ENCODE measurements around the gene BFSP2. TPM values are rescaled to one million over a fixed set of nuclear protein-coding genes. Genes with fewer than 3 reads are reported as not detected.

The BFSP2 gene
- total RNA-seq, 4 donors from 2014 or later: not detected

GRCh38 chr3:133486658-133487057, 86.8 kb downstream of the BFSP2 start:
- no peak for DNase-seq
- intact Hi-C loops (cut with DNase I; ENCODE audit: low total_unique reads): no loop called here
- H3K9me3 ChIP-seq: no peaks in the 10 kb centered on the region
- H3K4me1 ChIP-seq: no peaks in the 10 kb centered on the region
- no peaks in the 10 kb centered on the region for H3K27me3 ChIP-seq
- no peak overlapping the region for H3K27ac ChIP-seq
- TF ChIP-seq CTCF (IDR thresholded peaks at IDR 0.05) (no peak), POLR2A (IDR thresholded peaks at IDR 0.05) (no peak)
- no peaks in the 10 kb centered on the region for H3K36me3 ChIP-seq
- H3K4me3 ChIP-seq: no peak overlapping the region

- no peak for TF ChIP-seq POLR2A (IDR thresholded peaks at IDR 0.05)
- TF ChIP-seq CTCF (IDR thresholded peaks at IDR 0.05): no peak
- intact Hi-C loops (cut with DNase I; ENCODE audit: low total_unique reads): no loop called here
Measured at GRCh38 chr3:133487204-133487603, 87.3 kb downstream of the BFSP2 start.

GRCh38 chr3:133487920-133488540, 88.2 kb downstream of the BFSP2 start:
- H3K27me3 ChIP-seq: no peaks in the 10 kb centered on the region
- no peaks in the 10 kb centered on the region for H3K9me3 ChIP-seq
- no peak overlapping the region for H3K27ac ChIP-seq
- H3K36me3 ChIP-seq: no peaks in the 10 kb centered on the region
- DNase-seq: no peak
- TF ChIP-seq POLR2A (IDR thresholded peaks at IDR 0.05) (no peak), CTCF (IDR thresholded peaks at IDR 0.05) (peak; percentile 17 to 38 (median 30))
- intact Hi-C loops (cut with DNase I; ENCODE audit: low total_unique reads): no loop called here
- no peaks in the 10 kb centered on the region for H3K4me1 ChIP-seq
- no peak overlapping the region for H3K4me3 ChIP-seq

More at GRCh38 chr3:133487204-133487603, 87.3 kb downstream of the BFSP2 start:
- no peaks in the 10 kb centered on the region for H3K9me3 ChIP-seq
- no peaks in the 10 kb centered on the region for H3K36me3 ChIP-seq
- no peaks in the 10 kb centered on the region for H3K27me3 ChIP-seq
- no peak overlapping the region for H3K27ac ChIP-seq
- no peaks in the 10 kb centered on the region for H3K4me1 ChIP-seq
- no peak overlapping the region for H3K4me3 ChIP-seq
- DNase-seq: no peak

- Histone ChIP-seq H3K36me3 (no peaks in the 10 kb centered on the region), H3K4me1 (no peaks in the 10 kb centered on the region), H3K4me3 (no peak overlapping the region), H3K27me3 (no peaks in the 10 kb centered on the region), H3K9me3 (no peaks in the 10 kb centered on the region), H3K27ac (no peak overlapping the region)
- no peak for TF ChIP-seq POLR2A (IDR thresholded peaks at IDR 0.05)
- TF ChIP-seq CTCF (IDR thresholded peaks at IDR 0.05): no peak
- DNase-seq: no peak
- intact Hi-C loops (cut with DNase I; ENCODE audit: low total_unique reads): no loop called here
Measured at GRCh38 chr3:133488785-133489367, 89.0 kb downstream of the BFSP2 start.

GRCh38 chr3:133489466-133490085, 89.7 kb downstream of the BFSP2 start:
- Histone ChIP-seq H3K4me3 (no peak overlapping the region), H3K9me3 (no peaks in the 10 kb centered on the region), H3K4me1 (no peaks in the 10 kb centered on the region), H3K27me3 (no peaks in the 10 kb centered on the region), H3K27ac (no peak overlapping the region), H3K36me3 (no peaks in the 10 kb centered on the region)
- intact Hi-C loops (cut with DNase I; ENCODE audit: low total_unique reads): no loop called here
- no peak for DNase-seq
- TF ChIP-seq CTCF (IDR thresholded peaks at IDR 0.05) (no peak), POLR2A (IDR thresholded peaks at IDR 0.05) (no peak)
